Left lobe of liver (tissue), 2 donors: ENCODE data around the gene WDR73. TPM values are rescaled to one million over a fixed set of nuclear protein-coding genes. Genes with fewer than 3 reads are reported as not detected.
"Not testable (repeated sequence)": the region's sequence is repeated elsewhere in the genome, so short reads cannot be mapped to it uniquely, and the experiment has no call there.

Experiments used
- ATAC-seq: fragments of 200-7000 bp; cut with Tn5 transposase; one replicate; pipeline ENCODE4 v1.9.1; 2020; ENCODE audit warnings: mild to moderate bottlenecking, moderate library complexity
- DNase-seq: peaks from one replicate; pipeline ENCODE4 v3.0.0-alpha.2; 2020; ENCODE audit warnings: low spot score
- total RNA-seq: library from RNA; stranded (reverse); gene quantifications from one replicate; pipeline ENCODE4 v1.2.1, GENCODE V29; 2021
- donor health status: DM: no; HTN: no; CAD: no; lungs with moderate emphysema.
- donor health status: DM: no; HTN: yes; CAD: no.

The WDR73 gene
- total RNA-seq, result 9.5 TPM

- DNase-seq, result peak; percentile 97
- ATAC-seq, result peak; percentile 87
Measured at GRCh38 chr15:84653910-84654688, at the start of gene WDR73. Gene WDR73, minus strand, starts transcription at chr15:84654283. Its CDS starts 9 bp downstream, at chr15:84654274.

- DNase-seq (peak; percentile 72), ATAC-seq (peak; percentile 86)
Measured at GRCh38 chr15:84703808-84704207, 49.7 kb upstream of the WDR73 start.

- peak; percentile 85 for ATAC-seq
- peak; percentile 73 for DNase-seq
Measured at GRCh38 chr15:84702961-84703482, 48.9 kb upstream of the WDR73 start.

- DNase-seq (no peak), ATAC-seq (no peak)
Measured at GRCh38 chr15:84699538-84700191, 45.6 kb upstream of the WDR73 start.

GRCh38 chr15:84697236-84697990, 43.3 kb upstream of the WDR73 start:
- ATAC-seq, result peak; percentile 73
- DNase-seq, result no peak

DNA sequence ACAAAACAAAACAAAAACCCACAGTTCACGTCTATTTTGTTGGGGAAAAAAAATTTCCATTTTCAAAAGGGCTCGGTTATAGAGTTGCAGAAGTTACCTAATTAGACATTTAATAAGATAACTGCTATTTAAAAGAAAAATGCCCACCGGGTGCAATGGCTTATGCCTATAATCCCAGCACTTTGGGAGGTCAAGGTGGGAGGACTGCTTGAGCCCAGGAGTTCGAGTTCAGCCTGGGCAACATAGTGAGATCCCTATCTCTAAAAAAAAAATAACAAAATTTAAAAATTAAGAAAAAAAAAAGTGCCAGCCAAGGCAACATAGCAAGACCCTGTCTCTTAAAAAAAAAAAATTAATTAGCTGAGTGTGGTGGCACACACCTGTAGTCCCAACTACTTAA, 42.7 kb upstream of the WDR73 start:
- ATAC-seq, result no peak
- no peak for DNase-seq

DNA sequence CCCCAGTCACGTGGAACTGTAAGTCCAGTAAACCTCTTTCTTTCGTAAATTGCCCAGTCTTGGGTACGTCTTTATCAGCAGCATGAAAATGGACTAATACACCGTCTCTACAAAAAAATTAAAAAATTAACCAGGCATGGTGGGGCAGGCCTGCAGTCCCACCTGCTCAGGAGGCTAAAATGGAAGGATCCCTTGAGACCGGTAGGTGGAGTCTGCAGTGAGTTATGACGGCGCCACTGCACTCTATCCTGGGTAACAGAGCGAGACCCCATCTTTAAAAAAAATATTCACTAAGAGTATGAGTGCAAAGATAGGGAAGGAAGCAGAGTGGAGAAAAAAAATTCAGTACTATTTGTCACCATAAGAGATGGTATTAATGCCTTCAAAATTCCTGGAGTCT, 36.3 kb upstream of the WDR73 start:
- DNase-seq, result no peak

GRCh38 chr15:84689858-84690257, 35.8 kb upstream of the WDR73 start:
- DNase-seq (no peak), ATAC-seq (no peak)

More for the DNA sequence above, 36.3 kb upstream of the WDR73 start:
- ATAC-seq, result no peak

GRCh38 chr15:84686446-84686845, 32.4 kb upstream of the WDR73 start:
- not testable (repeated sequence) for DNase-seq, ATAC-seq

DNA sequence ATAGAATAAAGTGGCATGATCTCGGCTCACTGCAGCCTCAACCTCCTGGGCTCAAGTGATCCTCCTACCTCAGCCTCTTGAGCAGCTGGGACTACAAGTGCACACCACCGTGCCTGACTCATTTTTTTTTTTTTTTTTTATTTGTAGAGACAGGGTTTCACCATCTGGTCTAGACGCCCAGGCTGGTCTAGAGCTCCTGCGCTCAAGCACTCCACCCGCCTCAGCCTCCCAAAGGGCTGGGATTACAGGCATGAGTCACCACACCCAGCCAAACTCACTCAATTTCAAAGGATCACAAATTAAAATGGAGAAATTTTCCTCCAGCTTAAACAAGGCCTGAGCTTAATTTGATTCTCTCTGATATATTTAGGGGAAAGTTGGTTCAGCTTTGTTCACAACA, 31.2 kb upstream of the WDR73 start:
- no peak for ATAC-seq
- no peak for DNase-seq

DNA sequence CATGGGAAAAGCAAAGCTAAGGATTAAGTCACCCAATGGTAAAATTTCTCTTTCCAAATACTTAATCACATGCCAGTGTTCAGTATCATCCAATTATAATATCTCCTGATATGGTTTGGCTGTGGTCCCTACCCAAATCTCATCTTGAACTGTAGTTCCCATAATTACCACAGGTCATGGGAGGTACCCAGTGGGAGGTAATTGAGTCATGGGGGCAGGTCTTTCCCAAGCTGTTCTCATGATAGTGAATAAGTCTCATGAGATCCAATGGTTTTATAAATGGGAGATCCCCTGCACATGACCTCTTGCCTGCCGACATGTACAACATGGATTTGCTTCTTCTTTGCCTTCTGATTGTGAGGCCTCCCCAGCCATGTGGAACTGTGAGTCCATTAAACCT, 30.0 kb upstream of the WDR73 start:
- no peak for DNase-seq
- no peak for ATAC-seq

DNA sequence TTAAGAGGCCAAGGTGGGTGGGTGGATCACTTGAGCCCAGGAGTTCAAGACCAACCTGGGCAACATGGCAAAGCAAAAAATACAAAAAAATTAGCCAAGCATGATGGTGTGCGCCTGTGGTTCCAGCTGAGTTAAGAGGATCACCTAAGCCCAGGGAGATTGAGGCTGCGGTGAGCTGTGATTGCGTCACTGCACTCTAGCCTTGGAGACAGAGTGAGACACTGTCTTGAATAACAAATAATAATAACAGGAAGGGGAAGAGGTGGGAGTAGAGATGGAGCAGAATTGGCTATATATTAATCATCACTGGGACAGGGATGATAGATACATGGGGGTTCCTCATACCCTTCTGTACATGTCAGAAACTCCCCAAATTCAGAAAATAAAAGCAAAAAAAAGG, 27.7 kb upstream of the WDR73 start:
- DNase-seq, result no peak
- no peak for ATAC-seq

DNA sequence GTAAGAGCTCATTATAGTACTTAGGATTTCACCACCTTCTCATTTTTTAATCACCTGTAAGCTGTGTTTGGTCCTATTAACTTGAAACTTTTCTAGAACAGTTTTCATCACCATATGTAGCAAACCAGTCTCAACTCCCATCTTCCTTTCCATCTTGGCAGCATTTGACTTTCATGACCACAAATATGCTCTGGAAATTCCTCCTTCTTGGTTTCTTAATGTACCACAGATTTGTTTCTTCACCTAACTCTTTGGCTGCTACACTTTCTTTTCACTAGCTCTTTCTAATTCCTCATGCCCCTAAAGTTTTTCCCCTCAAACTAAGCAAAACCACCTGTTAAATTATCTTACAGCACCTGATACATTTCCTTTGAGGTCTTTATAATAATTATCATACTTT, 17.1 kb upstream of the WDR73 start:
- ATAC-seq (no peak), DNase-seq (no peak)

DNA sequence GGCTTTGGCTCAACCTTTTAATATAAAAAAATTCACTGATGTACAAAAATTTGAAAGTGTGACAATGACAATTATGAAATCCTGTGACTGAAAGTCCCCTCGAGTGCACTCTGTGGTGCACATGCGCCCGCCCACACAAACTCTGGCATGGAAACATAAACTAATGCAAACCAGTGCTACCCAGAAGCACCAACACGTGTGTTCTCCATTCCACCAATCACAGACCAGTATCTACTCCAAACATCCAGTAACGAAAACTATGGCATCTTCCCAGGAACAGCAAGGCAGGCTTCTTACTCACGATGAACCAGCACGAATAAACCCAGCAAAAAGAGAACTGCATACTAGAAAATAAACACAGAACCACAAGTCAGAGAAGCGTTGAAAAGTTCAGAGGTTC, 15.6 kb upstream of the WDR73 start:
- no peak for ATAC-seq
- no peak for DNase-seq

GRCh38 chr15:84668221-84668982, 14.3 kb upstream of the WDR73 start:
- ATAC-seq (no peak), DNase-seq (no peak)

DNA sequence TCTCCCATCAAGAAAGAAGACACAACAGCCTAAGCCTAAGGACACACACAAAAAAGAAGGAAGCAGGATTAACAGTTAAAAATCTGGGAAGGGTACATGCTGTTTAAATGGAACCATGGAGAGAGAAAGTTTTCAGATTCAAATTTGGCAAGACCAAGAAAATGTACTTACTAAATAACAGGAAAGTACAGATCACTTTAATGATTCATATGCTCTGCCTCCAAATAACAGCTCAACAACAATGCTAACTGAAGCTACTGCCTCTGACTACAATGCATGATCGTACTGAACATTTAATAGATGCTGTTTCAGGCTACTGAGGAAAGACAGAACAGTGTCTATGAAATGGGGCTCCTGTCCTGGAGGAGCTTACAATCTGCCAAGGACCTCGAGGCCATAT, 12.3 kb upstream of the WDR73 start:
- ATAC-seq, result no peak
- DNase-seq, result no peak

- no peak for ATAC-seq
- peak; percentile 10 for DNase-seq
Measured at GRCh38 chr15:84661001-84661400, 6.9 kb upstream of the WDR73 start.

DNA sequence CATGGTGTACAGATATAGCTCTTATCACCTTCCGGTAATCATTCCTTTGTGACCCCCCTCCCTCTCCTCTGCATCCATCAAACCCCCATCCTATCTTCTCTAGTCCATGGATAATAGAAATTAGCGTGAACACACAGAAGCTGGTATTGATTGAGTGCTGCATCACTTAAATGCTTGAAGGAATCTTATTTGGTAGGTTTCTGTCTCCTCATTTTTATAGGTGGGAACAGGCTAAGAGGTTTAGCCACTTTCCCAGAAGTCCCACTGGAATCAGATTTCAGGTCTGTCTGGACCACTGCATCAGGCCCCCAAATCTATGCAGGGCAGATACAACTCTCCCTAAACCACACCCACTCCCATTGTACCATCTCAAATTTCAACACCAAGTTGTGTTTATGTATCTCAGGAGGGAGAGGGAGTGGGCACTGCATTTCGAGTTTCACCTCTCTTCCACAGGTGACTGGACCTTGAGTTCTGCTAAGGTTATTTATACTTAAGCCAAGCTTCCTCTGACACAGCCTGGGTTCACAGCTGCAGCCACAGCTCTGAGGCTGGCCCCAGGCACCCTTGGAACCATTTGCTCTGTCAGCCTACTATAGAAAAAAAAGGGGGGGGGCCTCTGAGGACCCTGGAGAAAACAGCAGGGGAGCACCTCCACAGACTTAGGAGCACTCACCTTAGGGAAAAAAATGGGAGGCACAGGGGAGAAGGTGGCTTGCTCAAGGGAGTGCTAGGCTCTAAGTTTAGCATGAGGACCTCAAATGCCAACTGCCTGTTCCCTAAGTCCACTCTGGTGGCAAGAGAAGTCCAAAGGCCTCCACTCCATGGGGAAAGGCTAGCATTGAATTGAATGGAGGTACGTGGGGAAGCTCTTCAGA, 6.1 kb upstream of the WDR73 start:
- ATAC-seq (no peak), DNase-seq (peak; percentile 26)

- no peak for ATAC-seq
- peak; percentile 44 for DNase-seq
Measured at GRCh38 chr15:84658788-84659411, 4.8 kb upstream of the WDR73 start.
